Activated B cell treated with CpG ODN at 0.5 μM for 24 hours (primary cell): ENCODE measurements around the gene PLA2G5. TPM values are rescaled to one million over a fixed set of nuclear protein-coding genes. Genes with fewer than 3 reads are reported as not detected.
A peak's percentile ranks its signal among the peaks of the same experiment; 100 is the strongest.

Experiments
- ATAC-seq: fragments of 200-7000 bp; cut with Tn5 transposase; one replicate; pipeline ENCODE4 v1.10.0; 2021; ENCODE audit warnings: low read depth, mild to moderate bottlenecking, moderate library complexity
- CTCF ChIA-PET: fragments of 350-600 bp; sonication (Branson Sonifier 250); formaldehyde crosslinking; loops from one replicate; lab custom pipeline; 2021; ENCODE audit warnings: antibody characterized with exemption; lab: Charles Lee
- POLR2A ChIA-PET: fragments of 350-600 bp; sonication (Branson Sonifier 250); formaldehyde crosslinking; loops from one replicate; lab custom pipeline; 2021; ENCODE audit warnings: antibody characterized with exemption; lab: Charles Lee
- DNase-seq: peaks from one replicate; pipeline ENCODE4 v3.0.0; 2022
- H3K27ac Mint-ChIP-seq: one replicate; pipeline ENCODE4 v1.8.0; 2020; ENCODE audit warnings: mixed read lengths
- H3K27me3 Mint-ChIP-seq: one replicate; pipeline ENCODE4 v1.8.0; 2021; ENCODE audit warnings: mixed read lengths
- H3K36me3 Mint-ChIP-seq: one replicate; pipeline ENCODE4 v1.8.0; 2021; ENCODE audit warnings: low read depth, mixed read lengths
- H3K4me1 Mint-ChIP-seq: one replicate; pipeline ENCODE4 v1.8.0; 2021; ENCODE audit warnings: mixed read lengths
- H3K4me3 Mint-ChIP-seq: one replicate; pipeline ENCODE4 v1.8.0; 2020; ENCODE audit warnings: mild to moderate bottlenecking, mixed read lengths
- H3K9me3 Mint-ChIP-seq: one replicate; pipeline ENCODE4 v1.8.0; 2020; ENCODE audit warnings: mixed read lengths
- intact Hi-C: fragments of 100-400 bp; cut with micrococcal nuclease; formaldehyde crosslinking; loops from one replicate; pipeline ENCODE4 v1.15.1; 2024
- total RNA-seq: library from RNA; stranded (reverse); gene quantifications from 2 replicates; pipeline ENCODE4 v1.2.3, GENCODE V29; 2022
- TF ChIP-seq, protein P1 (sequence below): fragments of 200-600 bp; IDR thresholded peaks from one replicate; pipeline ENCODE4 v1.8.0; 2022; ENCODE audit warnings: antibody characterized with exemption, mild to moderate bottlenecking

The PLA2G5 gene
- total RNA-seq, 1 donor from 2014 or later: not detected

DNA sequence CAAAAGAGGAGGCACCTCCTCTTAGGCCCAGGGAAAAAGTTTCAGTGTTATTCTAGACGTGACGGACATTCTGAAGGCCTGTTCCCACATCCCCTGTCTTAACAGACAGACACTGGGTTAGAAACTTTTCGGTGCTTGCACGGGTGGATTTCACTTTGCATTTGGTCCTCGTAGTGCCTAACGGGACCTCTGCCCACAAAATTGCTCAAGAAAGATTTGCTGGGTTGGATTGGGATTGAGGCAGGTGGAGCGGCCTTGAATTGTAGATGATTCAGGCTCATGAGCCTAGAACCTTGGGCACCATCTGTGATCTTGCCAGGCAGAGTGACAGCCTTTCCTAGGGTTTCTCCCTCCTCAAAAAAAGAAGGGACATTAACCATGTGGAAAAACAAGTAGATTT, 2.8 kb downstream of the PLA2G5 start:
- ATAC-seq (no peak), DNase-seq (no peak)
- H3K27ac Mint-ChIP-seq: peak overlapping the region; percentile 26
- ChIA-PET CTCF (no interaction called here), POLR2A (no interaction called here)
- H3K9me3 Mint-ChIP-seq: no peaks in the 10 kb centered on the region
- H3K4me1 Mint-ChIP-seq: peaks cover 58% of the 10 kb centered on the region
- intact Hi-C loops: no loop called here
- TF ChIP-seq, protein P1, sequence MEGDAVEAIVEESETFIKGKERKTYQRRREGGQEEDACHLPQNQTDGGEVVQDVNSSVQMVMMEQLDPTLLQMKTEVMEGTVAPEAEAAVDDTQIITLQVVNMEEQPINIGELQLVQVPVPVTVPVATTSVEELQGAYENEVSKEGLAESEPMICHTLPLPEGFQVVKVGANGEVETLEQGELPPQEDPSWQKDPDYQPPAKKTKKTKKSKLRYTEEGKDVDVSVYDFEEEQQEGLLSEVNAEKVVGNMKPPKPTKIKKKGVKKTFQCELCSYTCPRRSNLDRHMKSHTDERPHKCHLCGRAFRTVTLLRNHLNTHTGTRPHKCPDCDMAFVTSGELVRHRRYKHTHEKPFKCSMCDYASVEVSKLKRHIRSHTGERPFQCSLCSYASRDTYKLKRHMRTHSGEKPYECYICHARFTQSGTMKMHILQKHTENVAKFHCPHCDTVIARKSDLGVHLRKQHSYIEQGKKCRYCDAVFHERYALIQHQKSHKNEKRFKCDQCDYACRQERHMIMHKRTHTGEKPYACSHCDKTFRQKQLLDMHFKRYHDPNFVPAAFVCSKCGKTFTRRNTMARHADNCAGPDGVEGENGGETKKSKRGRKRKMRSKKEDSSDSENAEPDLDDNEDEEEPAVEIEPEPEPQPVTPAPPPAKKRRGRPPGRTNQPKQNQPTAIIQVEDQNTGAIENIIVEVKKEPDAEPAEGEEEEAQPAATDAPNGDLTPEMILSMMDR: no peak
- no peaks in the 10 kb centered on the region for H3K27me3 Mint-ChIP-seq
- peak overlapping the region; percentile 53 for H3K4me3 Mint-ChIP-seq
- no peaks in the 10 kb centered on the region for H3K36me3 Mint-ChIP-seq

DNA sequence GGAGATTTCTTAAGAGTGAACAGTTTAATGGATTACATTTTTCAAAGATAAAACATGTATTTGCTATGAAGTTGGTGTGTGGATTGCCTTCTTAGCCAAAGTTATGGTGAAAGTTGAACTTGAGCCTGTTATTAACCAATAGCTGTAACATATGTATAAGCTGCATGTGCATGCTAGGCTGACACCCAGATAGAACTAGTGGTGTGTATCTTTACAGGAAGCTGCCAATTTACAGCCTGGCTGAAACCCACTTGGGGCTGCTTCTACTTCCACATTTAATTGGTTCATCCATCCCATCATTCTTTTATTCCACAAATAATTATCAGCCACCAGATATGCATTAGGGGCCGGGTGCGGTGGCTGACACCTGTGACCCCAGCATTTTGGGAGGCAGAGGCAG, 3.3 kb downstream of the PLA2G5 start:
- POLR2A ChIA-PET: no interaction called here
- intact Hi-C loops: no loop called here
- TF ChIP-seq, protein P1: no peak
- Mint-ChIP-seq H3K27ac (peak overlapping the region; percentile 36), H3K36me3 (no peaks in the 10 kb centered on the region), H3K4me3 (peak overlapping the region; percentile 21), H3K27me3 (no peaks in the 10 kb centered on the region), H3K4me1 (peaks cover 63% of the 10 kb centered on the region), H3K9me3 (no peaks in the 10 kb centered on the region)
- DNase-seq: no peak
- CTCF ChIA-PET: no interaction called here
- ATAC-seq: peak; percentile 54

DNA sequence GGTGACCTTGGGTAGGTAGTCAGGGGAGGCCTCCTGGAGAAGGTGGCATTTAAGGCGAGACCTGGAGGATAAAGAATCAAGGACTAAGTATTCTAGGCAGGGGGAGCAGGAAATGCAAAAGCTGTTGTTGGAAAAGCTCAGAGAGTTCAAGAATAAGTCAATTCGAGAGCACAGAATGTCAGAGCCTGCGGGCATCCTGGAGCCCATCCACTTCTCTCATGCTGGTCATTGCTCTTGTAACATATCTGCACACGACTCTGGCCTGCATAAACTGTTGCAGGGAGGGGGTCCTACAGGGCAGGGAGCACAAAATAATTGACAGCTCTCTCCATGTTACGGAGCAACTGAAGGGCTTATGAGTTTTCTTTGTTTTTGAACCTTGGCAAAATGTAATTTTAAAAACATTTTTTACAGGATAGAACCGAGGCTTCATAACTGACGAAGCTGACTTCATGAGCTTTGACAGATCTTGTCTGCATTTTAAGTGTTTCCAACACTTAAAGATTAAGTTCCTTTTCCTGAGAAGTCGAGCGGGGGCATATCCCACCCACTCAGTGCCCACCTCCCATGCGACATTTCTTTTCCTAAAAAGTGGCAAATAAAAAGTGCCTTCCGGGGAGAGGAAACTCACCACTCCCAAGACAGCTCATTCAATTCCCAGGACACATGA, 4.2 kb downstream of the PLA2G5 start:
- TF ChIP-seq, protein P1: no peak
- no peak for ATAC-seq
- Mint-ChIP-seq H3K4me3 (no peak overlapping the region), H3K36me3 (no peaks in the 10 kb centered on the region), H3K9me3 (no peaks in the 10 kb centered on the region), H3K27ac (no peak overlapping the region), H3K4me1 (peaks cover 72% of the 10 kb centered on the region), H3K27me3 (no peaks in the 10 kb centered on the region)
- POLR2A ChIA-PET: no interaction called here
- intact Hi-C loops: no loop called here
- CTCF ChIA-PET: no interaction called here
- DNase-seq: no peak

DNA sequence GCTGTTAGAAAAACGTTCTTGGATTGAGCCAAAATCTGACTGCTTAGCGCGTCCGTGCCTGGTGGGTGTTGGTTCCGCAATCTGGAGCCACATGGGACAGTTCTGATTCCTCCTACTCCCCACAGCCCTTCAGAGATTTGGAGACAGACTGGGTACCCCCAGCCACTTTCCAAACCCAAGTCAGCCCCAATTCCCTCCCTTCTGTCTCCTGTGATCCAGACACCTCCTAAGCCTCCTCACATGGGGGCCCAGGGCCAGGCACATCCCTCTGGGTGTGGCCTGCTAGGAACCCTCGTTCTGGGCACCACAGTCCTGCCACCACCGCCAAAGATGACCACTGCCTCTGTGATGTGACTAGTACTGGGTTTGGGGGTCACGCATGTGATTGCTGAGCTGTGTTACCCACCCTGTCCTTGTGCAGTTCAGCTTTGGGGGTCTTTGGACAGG, 4.8 kb downstream of the PLA2G5 start:
- Mint-ChIP-seq H3K4me1 (peaks cover 77% of the 10 kb centered on the region), H3K4me3 (no peak overlapping the region)

DNA sequence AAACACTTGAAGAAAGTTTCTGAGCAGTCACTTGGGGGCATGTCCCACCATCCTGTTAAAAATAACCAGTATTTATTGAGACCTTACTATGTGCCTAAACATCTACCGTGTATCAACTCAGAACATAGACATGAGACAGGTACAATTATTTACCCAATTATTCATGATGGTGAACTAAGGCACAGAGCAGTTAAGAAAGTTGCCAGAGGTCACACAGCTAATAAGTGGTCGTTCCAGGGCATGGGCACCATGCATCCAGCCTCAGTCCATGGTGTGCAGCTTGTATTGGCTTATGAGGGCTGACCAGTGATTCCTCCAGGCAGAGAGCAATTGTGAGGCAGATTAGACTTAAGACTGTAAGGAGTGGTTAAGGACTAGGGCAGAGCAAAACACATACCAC, 5.4 kb downstream of the PLA2G5 start:
- Mint-ChIP-seq H3K27ac (peak overlapping the region; percentile 41), H3K4me1 (peaks cover 82% of the 10 kb centered on the region), H3K36me3 (no peaks in the 10 kb centered on the region), H3K9me3 (no peaks in the 10 kb centered on the region), H3K4me3 (no peak overlapping the region), H3K27me3 (no peaks in the 10 kb centered on the region)
- TF ChIP-seq, protein P1: no peak
- intact Hi-C loops: no loop called here
- ATAC-seq: no peak
- CTCF ChIA-PET: interaction anchor here (0.8 kb wide), 1 partner anchor 76 kb away, joined by 3 read pairs; no protein-coding TSS in a partner anchor
- POLR2A ChIA-PET: no interaction called here
- no peak for DNase-seq

More for the DNA sequence above, 4.8 kb downstream of the PLA2G5 start:
- no peaks in the 10 kb centered on the region for H3K36me3 Mint-ChIP-seq
- TF ChIP-seq, protein P1: no peak
- DNase-seq (no peak), ATAC-seq (no peak)
- ChIA-PET CTCF (no interaction called here), POLR2A (no interaction called here)
- H3K27ac Mint-ChIP-seq: no peak overlapping the region
- no peaks in the 10 kb centered on the region for H3K9me3 Mint-ChIP-seq
- intact Hi-C loops: no loop called here
- no peaks in the 10 kb centered on the region for H3K27me3 Mint-ChIP-seq
